Measurements from ENCODE around the gene RNF212. TPM values are rescaled to one million over a fixed set of nuclear protein-coding genes. Genes with fewer than 3 reads are reported as not detected.

RNF212 gene
- total RNA-seq, 4 donors from 2014 or later, result 3.8 to 9.7 (median 7.3) TPM

DNA sequence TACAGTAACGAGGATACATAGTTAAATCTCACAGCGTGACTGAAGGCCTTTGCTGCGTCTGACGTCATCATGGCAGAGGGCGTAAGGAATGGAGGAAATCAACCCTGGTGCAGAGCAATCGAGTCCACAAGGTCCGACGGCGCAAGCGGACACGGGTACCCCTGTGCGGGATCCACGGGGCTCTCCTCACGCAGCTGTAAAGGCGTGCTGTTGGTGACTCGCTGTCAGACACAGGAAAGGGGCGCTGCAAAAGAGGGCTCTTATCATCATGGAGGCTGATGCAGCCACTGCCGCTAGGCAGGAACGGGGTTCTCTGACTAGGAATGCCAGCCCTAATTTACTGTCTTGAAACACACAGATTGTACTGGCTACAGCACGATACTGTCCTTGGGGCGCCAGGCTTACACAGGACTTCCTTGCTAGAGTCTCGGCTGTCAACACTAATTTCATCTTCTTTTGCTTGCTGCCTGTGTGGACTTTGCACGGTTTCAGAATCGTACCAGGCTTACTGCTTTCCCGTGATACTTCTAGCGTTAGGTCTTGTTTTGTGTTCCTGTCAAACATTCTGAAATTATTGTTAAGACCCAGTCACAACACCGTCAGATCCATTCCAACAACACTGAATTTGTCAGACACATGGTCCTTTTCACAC is 13.6 kb downstream of the RNF212 start:
- peaks cover 0 to 4% (median 0%) of the 10 kb centered on the region in 4 donors for H3K27me3 ChIP-seq
- no peaks in the 10 kb centered on the region for H3K4me1 ChIP-seq
- DNase-seq (ENCODE audit: extremely low spot score), result no peak
- H3K4me3 ChIP-seq, result no peak overlapping the region
- H3K9me3 ChIP-seq, result no peaks in the 10 kb centered on the region
- H3K27ac ChIP-seq (replicated peaks in 1 of 4), result no peak overlapping the region
- intact Hi-C loops (cut with DNase I), result no loop called here
- TF ChIP-seq EP300 (IDR thresholded peaks at IDR 0.05) (no peak), POLR2A (IDR thresholded peaks at IDR 0.05; ENCODE audit: low read depth) (no peak), POLR2AphosphoS5 (IDR thresholded peaks at IDR 0.05) (no peak)
- TF ChIP-seq, protein P1, sequence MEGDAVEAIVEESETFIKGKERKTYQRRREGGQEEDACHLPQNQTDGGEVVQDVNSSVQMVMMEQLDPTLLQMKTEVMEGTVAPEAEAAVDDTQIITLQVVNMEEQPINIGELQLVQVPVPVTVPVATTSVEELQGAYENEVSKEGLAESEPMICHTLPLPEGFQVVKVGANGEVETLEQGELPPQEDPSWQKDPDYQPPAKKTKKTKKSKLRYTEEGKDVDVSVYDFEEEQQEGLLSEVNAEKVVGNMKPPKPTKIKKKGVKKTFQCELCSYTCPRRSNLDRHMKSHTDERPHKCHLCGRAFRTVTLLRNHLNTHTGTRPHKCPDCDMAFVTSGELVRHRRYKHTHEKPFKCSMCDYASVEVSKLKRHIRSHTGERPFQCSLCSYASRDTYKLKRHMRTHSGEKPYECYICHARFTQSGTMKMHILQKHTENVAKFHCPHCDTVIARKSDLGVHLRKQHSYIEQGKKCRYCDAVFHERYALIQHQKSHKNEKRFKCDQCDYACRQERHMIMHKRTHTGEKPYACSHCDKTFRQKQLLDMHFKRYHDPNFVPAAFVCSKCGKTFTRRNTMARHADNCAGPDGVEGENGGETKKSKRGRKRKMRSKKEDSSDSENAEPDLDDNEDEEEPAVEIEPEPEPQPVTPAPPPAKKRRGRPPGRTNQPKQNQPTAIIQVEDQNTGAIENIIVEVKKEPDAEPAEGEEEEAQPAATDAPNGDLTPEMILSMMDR (IDR thresholded peaks at IDR 0.05), result no peak
- WGBS, result 83% methylated on average over 27 of the region's 27 CpGs
- no peaks in the 10 kb centered on the region for H3K36me3 ChIP-seq

DNA sequence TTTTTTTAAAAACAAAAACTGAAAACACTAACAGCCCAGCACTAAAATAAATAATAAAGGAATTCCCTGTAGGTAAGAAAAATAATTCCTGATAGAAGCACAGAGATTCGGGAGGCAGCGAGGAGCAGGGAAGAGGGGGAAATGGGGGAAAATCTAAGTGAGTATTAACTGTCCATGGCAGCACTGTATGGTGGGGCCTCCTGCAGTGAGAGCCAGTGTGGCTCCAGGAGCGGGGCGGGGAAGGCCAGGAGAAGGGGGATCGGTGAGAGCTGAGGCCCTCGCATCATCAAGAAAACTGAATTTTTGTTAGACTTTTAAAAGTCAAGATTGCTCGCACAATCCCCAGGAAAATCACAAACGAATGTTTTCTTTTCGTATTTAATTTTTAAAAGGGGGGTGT is 14.1 kb downstream of the RNF212 start:
- Histone ChIP-seq H3K4me1 (no peaks in the 10 kb centered on the region), H3K27me3 (peaks cover 0 to 8% (median 0%) of the 10 kb centered on the region in 4 donors), H3K9me3 (no peaks in the 10 kb centered on the region), H3K36me3 (no peaks in the 10 kb centered on the region), H3K4me3 (no peak overlapping the region), H3K27ac (replicated peaks in 1 of 4) (no peak overlapping the region)
- DNase-seq (ENCODE audit: extremely low spot score), result no peak
- intact Hi-C loops (cut with DNase I), result no loop called here
- TF ChIP-seq EP300 (IDR thresholded peaks at IDR 0.05) (no peak), POLR2AphosphoS5 (IDR thresholded peaks at IDR 0.05) (no peak), POLR2A (IDR thresholded peaks at IDR 0.05; ENCODE audit: low read depth) (no peak)
- TF ChIP-seq, protein P1 (IDR thresholded peaks at IDR 0.05), result no peak
- WGBS, result 91% methylated on average over 9 of the region's 9 CpGs

DNA sequence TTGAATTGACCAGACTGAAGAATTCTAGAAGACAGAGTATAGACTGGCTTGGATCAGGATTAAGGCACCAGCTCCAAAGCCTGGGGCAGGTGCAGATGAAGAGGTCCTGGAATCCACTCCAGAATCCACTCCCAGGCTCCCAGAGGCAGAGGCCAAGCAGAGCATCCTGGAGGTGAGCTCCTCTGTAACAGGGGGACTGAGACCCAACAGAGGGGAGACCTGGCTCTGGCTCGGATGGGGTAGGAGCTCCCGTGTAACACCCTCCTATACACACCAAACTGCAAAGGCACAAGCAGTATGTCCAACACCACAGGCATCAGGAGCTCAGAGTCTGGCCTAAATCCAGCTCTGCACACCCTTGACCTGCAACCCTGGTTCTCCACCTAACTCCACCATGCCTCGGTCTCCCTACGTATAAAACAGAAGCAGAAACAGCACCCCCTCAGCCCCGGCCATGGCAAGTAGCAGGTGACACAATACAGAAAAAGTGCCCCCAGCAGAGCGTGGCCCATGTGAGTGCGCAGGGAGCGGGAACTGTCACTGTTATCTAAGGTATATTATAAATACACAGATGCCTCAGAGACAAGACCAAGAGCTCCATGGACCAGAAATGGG is 14.9 kb downstream of the RNF212 start:
- intact Hi-C loops (cut with DNase I), result no loop called here
- TF ChIP-seq POLR2A (IDR thresholded peaks at IDR 0.05; ENCODE audit: low read depth) (no peak), EP300 (IDR thresholded peaks at IDR 0.05) (no peak), POLR2AphosphoS5 (IDR thresholded peaks at IDR 0.05) (no peak)
- Histone ChIP-seq H3K9me3 (no peaks in the 10 kb centered on the region), H3K4me1 (no peaks in the 10 kb centered on the region), H3K27me3 (peaks cover 0 to 16% (median 0%) of the 10 kb centered on the region in 4 donors), H3K36me3 (no peaks in the 10 kb centered on the region), H3K4me3 (no peak overlapping the region), H3K27ac (replicated peaks in 1 of 4) (no peak overlapping the region)
- WGBS, result 91% methylated on average over 7 of the region's 8 CpGs
- no peak for DNase-seq (ENCODE audit: extremely low spot score)

DNA sequence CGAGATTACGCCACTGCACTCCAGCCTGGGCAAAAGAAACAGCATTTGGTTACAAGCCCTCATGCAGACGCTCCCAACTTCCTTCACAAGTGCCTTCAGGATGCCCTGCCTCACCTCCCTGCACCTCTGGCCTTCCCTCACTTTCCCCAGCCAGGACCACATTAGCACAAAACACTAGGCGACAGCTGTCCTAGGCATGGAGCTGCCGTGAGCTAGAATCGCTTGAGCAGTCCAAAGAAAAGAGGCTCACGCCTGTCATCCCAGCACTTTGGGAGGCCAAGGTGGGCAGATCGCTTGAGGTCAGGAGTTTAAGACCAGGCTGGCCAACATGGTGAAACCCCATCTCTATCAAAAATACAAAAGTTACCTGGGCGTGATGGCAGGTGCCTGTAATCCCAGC is 15.8 kb downstream of the RNF212 start:
- WGBS, result 86% methylated on average over 9 of the region's 9 CpGs
- Histone ChIP-seq H3K27ac (replicated peaks in 1 of 4) (no peak overlapping the region), H3K4me1 (no peaks in the 10 kb centered on the region), H3K9me3 (no peaks in the 10 kb centered on the region), H3K36me3 (no peaks in the 10 kb centered on the region), H3K27me3 (peaks cover 0 to 17% (median 0%) of the 10 kb centered on the region in 4 donors), H3K4me3 (no peak overlapping the region)
- DNase-seq (ENCODE audit: extremely low spot score), result no peak
- TF ChIP-seq, protein P1 (IDR thresholded peaks at IDR 0.05), result no peak
- no peak for TF ChIP-seq POLR2A (IDR thresholded peaks at IDR 0.05; ENCODE audit: low read depth)
- no peak for TF ChIP-seq POLR2AphosphoS5 (IDR thresholded peaks at IDR 0.05)
- TF ChIP-seq EP300 (IDR thresholded peaks at IDR 0.05), result no peak
- intact Hi-C loops (cut with DNase I), result no loop called here

DNA sequence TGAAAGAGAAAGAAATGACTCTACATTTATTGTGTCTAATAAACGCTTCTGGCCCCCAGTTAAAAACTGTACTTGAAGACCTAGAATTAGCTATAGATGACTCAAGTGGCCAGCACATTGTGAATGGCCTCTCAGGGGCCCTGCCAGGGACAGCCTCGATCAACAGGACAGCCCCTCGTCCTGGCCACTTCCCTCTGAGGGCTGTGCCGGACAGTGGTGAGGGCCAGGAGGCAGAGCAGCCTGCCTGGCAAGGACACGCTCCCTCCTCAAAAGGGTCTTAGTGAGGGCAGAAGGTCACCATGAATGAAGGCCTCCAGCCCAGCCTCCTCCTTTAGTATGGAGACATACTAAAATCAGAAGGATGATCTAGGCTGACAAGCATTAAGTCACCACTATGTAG is 16.5 kb downstream of the RNF212 start:
- peaks cover 0 to 17% (median 0%) of the 10 kb centered on the region in 4 donors for H3K27me3 ChIP-seq
- H3K9me3 ChIP-seq, result no peaks in the 10 kb centered on the region
- H3K27ac ChIP-seq (replicated peaks in 1 of 4), result no peak overlapping the region
- no peaks in the 10 kb centered on the region for H3K36me3 ChIP-seq
- no peaks in the 10 kb centered on the region for H3K4me1 ChIP-seq
- TF ChIP-seq EP300 (IDR thresholded peaks at IDR 0.05) (no peak), POLR2AphosphoS5 (IDR thresholded peaks at IDR 0.05) (no peak), POLR2A (IDR thresholded peaks at IDR 0.05; ENCODE audit: low read depth) (no peak)
- TF ChIP-seq, protein P1 (IDR thresholded peaks at IDR 0.05), result no peak
- intact Hi-C loops (cut with DNase I), result no loop called here
- no peak overlapping the region for H3K4me3 ChIP-seq
- DNase-seq (ENCODE audit: extremely low spot score), result no peak
- 90% methylated on average over 5 of the region's 5 CpGs for WGBS

Data from esophagus muscularis mucosa (tissue), 4 donors.